ENCODE data around the gene PCGF1.
A peak's percentile ranks its signal among the peaks of the same experiment; 100 is the strongest.

The PCGF1 gene

DNA sequence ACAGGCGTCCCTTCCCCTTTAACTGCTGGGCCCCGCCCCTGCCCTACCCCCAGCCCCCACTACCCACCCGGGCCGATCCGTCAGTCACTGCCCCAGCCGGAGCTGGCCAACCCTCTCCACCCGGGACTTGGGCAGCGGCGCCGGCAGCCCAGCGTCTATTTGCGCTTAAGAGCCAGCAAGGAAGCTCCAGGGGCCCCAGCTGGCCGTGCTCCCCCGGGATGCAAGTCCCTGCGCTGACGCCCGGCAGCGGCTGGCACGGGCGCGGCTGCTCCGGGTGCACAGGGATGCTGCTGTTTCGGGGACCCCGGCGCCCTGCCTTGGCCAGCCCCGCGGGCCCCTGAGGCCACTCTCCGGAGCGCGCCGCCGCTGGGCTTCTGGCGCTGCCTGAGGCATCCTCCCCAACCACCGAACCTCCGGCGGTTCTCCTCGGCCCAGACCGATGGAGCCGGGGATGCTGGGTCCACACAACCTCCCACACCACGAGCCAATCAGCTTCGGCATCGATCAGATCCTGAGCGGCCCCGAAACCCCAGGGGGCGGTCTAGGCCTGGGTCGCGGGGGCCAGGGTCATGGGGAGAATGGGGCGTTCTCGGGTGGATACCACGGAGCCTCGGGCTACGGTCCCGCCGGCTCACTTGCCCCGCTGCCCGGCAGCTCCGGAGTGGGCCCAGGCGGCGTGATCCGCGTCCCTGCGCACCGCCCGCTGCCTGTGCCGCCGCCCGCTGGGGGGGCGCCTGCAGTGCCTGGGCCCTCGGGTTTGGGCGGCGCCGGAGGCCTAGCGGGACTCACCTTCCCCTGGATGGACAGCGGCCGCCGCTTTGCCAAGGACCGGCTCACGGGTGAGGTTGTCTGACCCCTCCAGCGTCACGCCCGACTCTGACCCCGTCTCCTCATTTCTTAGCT, 7.1 kb upstream of the PCGF1 start, which contains the start of gene TLX2:
TLX2 (plus strand) TSS at position 83 of the 903 bp plus-strand sequence; CDS start at position 440, 357 bp downstream.
- DNase-seq: no peak

DNA sequence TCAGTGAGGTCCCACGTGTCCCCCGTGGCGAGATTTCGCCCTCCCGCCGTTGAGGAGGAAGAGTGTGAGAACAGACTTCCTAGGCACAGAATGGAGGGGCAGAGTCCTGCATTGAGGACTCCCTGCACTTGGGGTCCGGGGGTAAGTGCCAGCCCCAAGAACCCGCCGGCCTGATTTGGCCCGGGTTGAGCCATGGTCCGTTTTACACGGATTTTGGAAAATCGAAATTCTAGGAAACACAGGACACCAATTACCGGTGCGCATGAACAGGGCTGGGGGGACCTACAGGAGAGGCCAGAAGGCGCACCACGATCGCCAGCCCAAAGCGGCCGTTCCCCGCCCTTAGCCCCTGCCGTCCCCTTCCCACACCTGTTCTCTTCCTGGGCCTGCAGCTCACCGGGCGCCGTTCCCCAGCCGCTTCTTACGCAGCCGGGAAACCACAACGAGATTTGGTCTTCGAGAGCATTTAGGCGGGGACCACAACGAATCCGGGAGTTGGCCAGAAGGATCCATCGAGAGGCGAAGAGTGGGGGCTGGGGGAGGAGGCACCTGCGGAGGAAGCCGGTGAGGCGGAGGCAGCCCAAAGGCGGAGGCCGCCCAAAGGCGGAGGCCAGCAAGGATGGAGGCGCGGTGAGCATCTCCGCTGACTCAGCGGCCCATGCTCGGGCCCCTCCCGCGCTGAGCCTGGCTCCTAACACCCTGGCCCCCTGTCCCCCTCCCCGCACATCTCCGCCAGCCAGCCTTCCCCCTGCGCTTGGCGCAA, 6.3 kb upstream of the PCGF1 start:
- DNase-seq: peak; percentile 36

DNA sequence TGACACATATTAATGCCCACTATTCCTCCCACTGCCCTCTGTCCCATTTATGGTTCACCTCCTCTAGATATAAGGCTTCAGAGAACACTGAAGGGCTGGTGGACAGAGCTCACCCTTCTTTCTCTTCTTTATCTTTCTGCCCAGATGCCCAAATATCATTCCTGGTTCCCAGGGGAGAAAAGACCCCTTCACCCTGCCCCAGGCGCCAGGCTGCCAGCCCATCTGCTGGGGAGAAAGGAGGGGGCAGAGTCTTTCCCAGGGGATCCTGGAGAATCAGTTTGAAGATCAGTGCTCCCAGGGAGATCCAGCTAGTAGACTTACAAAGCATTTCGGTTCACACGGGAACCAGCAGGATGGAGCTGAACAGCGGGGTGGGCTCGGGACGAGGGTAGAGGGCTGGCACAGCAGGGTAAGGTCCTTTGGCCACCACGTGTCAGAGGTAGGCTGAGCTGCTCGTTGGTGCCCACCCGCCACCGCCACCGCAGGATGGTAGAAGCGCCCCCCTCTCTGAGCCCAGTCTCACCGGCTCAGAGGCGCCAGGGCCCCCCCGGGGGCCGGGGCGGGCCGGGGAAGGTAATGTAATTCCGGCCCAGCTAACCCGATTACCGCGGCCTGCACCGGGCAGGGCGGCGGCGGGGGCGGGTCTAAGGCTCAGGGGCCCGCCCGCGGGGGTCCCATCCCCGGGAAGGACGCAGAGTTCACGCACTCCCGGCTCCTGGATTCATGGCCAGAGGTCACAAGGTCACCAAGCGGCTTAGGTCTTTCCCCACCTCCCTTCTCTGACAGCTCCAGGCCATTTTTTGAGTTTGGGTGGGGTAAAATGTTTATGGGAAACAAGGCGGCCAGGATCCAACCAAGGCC, 5.5 kb upstream of the PCGF1 start:
- no peak for DNase-seq

DNA sequence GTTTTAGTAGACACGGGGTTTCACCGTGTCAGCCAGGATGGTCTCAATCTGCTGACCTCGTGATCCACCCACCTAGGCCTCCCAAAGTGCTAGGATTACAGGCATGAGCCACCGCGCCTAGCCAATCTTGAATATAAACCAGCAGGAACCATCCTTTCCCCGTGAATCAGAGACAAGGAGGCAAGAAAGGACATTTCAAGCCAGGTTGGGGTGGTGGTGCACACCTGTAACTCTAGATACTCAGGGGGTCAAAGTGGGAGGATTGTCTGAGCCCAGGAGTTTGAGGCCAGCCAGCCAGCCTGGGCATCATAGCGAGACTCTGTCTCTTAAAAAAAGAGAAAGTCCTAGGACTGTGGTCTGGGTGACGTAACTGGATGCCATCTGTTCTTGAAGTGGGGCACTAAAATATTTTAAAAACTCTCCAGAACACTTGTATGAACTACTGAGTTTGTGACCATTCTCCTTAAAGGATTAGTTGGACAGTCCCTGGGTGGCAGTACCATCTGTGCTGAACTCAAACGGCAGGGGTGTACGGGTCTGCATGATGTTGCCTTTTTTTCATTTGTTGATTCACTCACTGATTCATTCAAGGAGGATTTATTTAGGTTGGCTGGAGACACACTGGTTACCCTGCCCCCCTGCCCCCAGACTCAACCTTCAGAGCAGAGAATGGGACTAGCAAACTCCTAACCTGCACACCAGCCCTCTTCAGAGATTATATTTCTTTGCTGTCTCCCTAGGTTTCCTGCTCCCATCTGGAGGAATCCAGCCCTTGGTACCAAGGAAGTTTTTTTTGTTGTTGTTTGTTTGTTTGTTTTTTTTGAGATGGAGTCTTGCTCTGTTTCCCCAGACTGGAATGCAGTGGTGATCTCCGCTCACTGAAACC, 3.9 kb upstream of the PCGF1 start:
- DNase-seq: no peak

DNA sequence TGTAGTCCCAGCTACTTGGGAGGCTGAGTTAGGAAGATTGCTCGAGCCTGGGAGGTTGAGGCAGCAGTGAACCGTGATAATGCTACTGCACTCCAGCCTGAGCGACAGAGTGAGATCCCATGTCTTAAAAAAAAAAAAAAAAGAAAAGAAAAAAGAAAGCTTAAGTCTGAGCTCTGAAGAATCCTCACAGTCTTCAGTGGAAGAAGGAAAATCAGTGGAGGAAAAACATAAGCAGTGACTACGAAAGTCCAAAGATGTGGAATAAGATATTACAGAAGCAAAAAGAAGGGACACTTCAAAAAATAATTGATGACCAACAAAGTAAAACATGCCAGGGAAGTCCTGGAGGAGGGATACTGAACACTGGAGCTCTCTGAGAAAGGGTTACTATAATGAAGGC, 2.8 kb upstream of the PCGF1 start:
- no peak for DNase-seq

DNA sequence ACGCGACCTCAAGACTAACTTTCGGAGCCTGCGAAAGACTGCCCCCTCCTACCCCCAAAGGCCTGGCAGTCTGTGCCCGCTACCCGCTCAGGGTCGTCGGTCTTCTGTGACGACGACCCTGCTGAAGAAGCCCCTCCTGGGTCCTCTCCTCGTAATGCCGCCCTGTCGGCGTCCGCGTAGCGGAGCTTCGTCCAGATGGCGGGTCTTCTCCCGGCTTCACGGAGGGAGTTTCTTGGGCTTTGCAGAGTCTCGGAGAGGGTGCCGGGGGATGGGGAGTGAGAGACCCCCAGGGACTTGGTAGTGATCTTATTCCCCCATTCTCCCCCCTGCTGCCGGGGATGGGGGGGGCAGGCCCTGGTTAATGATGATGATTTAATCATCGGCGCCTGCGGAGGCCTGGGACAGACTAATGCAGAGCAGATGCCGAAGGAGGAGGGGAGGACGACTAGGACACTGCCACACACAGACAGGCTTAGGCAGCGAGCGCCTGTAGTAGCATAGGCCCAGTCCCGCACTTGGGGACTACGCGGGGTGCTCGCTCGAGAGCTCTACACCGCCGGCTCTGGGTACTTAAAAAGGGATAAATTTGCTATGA, 528 bp upstream of the PCGF1 start:
- DNase-seq: peak; percentile 18

DNA sequence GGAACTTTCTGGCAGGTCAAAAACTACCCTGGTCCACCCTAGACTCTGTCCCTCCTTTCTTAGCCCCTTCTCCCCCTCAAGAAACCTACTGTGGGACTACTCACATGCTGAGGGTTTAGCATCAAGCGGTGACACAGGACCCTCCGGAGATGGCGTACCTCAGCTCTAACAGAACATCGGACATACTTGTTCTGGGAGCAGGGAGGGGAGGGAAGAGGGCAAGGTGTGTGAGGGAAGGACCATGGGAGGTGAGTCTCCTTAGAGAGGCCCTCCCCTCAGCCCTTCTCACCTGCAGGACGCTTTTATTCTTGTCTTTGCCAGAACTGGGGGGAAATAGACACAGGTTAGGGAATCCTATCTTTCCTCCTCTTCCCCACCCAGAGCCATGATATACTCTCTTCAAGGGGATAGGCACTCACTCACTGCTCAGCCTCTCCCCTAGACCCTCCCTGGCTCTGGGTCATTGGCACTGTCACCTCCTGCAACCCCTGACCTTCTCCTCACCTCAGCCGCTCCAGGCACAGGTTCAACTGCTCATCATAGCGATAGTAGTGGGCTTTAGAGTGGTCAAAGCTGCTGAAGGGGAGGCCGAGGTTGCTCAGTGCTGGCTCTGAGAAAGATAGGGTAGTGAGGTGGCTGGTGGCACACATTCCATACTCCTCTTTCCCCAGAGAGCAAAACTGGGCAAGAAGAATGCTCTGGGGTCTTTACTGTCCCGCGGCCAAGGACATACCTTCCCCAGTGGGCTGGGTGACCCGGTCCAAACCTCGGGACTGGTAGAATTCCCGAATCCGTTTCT, 1.8 kb downstream of the PCGF1 start:
- DNase-seq: no peak

DNA sequence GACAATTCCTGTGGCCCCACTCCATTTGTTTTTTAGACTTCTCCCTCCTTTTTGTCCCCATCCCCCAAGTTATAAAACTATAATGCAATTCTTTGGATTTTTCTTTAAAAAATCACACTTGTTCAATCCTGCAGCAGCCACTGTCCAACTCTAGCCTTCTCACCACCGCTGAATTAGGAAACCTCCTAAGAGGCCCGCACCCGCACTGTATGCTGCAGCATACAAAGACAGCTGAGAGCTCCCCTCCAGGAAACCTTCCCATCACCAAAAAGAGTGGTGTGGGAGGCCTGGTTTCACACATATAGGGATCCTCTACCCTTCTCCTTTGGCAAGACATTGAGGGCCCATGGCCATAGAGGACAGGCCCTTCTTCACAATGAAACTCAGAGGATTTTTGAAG, 2.9 kb downstream of the PCGF1 start:
- DNase-seq: no peak

DNA sequence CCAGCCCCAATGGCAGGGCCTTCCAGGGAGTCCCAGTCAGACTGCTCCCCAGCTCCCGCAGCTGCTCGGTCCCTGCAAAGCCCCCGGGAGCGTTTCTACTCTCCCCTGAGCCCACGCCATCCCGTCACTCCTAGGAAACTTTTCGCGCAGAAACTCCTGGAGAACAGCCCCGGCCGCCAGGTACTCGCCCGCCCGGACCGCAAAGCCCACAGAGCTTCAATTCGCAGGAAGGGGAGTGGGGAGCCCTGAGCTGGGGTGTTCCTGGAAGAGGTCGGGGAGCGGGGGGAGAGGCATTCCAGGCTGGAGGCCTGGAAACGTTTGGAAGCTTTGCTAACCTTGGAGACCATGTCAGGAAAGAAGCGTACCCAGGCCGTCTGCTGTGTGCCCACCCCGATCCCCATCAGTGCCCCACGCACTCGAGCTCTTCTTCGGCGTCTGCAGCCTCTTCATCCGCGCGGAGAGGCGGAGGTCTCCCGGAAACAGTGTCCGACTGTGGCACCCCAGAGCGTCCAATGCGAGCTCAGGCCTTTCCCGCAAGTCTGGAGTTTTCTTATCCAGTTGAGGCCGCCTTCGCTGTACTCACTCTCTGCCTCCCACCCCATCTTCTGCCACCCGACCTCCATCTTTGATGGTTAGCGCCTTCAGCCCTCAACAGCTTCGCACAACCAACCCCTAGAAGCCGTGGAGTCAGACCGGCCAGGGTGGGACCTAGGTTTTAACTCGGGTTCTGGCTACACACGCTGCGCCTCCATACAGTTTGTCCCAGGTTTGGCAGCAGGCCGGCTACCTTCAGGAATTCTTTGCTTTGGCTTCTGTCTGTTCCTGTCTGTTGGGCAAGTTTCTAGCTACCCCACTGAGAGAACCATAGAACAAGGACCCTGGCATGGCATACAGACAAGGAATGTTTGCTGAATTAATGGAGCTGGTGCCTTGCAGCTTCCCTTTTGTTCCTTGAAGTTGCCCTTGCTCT, 3.7 kb downstream of the PCGF1 start:
- no peak for DNase-seq

DNA sequence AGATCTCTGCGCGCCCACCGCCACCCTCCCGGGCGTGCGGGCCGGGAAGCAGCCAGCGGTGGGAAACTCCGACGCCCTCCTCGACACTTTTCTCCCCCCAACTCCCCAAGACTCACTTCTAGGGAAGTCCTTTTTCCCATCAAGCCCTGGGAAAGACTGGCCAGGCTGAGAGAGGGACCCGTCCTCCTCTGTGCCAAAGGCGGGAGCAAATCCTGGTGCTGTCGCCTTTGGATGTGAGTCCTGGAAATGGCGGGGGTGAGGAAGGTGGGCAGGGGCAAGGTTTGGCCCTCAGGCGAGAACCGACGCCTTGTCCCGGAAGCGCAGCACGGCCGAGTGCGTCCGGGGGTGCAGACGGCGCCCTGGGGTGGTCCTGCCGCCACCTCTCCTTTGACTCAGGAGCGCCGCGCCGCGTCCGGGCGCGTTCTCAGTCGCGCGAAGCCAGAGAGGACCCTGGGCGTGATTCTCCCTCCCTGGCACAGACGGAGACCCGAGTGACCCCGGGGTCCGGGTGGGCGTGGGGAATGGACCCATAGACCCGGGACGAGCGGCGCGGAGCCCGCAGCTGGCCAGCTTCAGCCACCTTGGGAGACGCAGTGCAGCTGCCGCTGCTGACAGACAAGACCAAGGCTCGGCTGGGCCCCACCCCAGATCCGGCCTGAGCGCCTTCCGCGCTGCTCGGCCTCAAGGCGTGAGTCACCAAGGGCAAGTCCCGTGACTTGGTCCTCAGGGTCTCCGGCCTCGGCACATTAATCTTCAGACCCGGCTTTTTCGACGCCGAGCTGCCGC, 4.6 kb downstream of the PCGF1 start:
- DNase-seq: peak; percentile 43

DNA sequence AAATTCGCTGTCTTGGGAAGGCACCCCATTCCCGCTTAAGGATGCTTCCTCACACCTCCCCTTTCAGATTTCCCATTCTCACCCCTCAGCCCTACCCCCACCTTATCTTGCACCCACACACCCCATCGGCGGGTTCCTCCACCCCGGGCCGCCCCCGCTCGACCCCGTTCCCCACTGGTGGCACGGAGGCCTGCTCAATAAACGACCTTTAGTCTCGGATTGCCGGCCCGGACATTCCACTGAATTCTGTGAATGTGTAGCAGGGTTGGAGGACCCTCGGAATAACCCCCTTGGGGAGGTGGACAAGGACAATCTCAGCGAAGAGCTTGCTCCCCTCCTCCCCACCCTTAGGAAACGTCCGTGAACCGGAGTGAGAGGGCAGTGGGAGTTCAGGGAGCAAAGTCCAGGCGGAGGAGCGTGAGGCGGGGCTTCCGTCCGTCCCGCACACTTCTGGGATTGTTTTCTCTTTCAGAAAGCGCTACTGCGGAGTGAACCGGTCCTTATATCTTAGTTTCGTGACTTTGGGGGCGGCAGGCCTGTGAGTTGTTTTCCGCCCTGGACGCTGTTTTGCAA, 5.3 kb downstream of the PCGF1 start:
- DNase-seq: no peak

DNA sequence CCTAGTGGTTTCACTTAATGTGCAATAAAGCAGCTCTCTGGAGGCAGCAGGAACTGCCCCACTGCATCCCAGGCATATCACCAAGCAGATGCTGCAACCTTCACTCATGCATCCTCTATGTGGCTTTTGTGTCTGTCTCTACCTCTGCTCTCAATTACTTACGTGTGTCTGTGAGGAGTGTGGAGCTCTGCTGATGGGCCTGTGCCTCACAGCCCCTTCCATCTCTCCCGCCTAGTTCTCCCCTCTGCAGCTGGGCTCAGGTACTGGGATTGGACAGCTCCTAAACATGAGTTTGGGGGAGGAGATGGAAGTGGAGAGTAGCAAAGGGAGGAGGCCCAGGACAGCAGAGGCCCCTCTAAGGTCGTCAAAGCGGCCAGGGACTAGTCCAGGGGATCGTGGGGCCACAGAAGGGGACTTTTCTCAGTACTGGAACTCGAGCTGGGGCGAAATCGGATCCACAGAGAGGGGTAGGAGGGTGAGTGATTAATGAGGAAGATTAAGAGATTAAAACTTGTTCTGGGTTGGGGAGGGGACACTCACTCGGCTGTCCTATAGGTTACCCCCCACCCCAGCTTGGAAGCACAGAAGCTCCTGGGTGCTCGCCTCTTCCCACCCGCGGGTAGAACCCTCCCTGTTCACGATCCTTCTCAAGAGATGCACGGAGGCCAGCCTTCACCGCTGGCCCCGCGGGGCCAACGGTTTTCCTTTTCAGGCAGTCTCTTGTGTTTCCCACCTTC, 6.0 kb downstream of the PCGF1 start:
- DNase-seq: no peak

DNA sequence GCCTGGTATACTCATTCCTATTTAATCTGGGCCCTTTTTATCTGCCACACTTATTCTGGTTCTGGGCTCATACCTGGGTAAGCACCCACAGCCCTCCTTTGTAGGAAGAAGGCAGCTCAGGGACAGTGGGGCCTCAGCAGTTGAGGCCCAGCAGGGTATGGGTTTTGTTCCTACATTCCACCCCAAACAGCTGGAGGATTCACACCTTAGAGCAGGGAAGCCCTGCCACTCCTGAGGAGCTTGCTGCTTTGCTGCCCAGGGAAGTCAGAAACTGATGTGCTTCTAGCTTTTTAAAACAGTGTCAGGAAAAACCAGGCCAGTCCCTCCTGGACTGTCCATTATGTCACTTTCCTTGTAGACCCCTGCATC, 6.9 kb downstream of the PCGF1 start:
- no peak for DNase-seq

DNA sequence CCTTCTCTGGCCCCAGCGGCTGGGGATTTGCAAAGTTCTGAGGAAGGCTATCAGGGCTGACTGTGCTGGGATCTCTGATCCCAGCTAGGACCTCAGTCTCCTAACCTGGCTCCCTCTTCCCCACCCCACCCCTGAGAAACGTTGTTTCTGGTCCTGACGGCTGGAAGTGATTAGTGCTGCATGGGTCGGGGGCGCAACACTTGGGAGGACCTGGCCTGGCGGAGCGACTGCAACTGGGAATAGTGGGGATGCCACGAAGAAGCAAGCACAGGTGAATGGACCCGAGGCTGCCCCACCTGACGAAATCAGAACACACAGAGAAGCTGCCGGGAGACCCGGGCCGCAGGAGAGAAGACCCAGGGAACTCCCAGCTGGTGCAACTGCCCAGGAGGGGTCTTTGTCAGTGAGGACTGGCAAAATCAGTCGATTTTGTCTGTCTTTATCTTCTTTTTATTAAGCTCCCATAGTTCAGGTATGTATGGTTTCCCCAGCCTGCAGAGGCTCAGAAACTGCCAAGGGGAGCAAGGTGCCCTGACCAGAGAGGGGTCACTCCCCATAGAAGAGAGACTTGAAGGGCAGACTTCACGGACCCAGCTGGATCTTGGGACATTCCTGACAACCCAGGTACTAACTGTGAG, 7.4 kb downstream of the PCGF1 start:
- DNase-seq: no peak

DNA sequence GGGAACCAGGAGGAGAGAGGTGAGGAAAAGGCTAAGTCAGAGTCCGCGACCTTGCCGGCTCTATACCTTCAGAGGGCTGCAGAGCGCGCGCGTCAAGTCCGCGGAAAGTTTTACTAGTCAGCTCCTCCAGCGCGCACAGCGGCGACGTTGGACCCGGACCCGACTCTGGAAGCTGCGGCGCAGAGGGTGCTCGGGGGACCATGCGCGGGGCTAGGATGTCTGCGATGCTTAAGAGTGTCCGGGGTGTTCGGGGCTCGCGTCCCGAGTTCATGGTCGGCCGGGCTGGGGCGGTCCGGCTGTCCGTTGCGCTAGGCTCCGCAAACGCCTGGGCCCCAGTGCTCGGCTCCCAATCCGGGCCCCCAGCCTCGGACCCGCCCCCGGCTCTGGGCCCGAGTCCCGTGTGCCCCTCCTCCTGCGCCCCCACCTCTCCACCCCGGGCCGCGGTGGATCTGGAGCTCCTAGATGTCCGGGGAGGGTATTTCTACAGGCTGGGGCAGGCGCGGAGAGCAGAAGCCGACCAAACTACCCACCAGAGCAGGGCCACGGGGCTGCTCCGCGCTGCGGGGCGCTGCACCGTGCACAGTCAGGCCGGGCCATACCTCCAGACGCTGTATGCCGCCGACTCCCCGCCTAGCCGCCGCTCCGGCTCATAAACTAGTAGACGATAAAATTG, 8.1 kb downstream of the PCGF1 start, which contains the start of gene LBX2:
LBX2 (minus strand) TSS at position 337 of the 673 bp plus-strand sequence; CDS start at position 271, 66 bp downstream.
- DNase-seq: peak; percentile 33
